ENCODE results near the gene NT5C2. TPM values are rescaled to one million over a fixed set of nuclear protein-coding genes. Genes with fewer than 3 reads are reported as not detected.
"Not testable (repeated sequence)": the region's sequence is repeated elsewhere in the genome, so short reads cannot be mapped to it uniquely, and the experiment has no call there.

NT5C2 gene
- polyA plus RNA-seq, 1 of the 3 experiments (the other 2 are of a cell fraction) = 29.6 TPM

GRCh38 chr10:103184615-103185014, 8.5 kb downstream of the NT5C2 start:
- Histone ChIP-seq H3K27me3 (ENCODE audit: insufficient read depth) (no peaks in the 10 kb centered on the region), H3K9ac (no peak overlapping the region), H2AFZ (ENCODE audit: low read depth) (no peak overlapping the region), H3F3A (replicated peaks; ENCODE audit: insufficient read depth) (peaks cover 7% of the 10 kb centered on the region), H3K9me2 (no peaks in the 10 kb centered on the region), H3K4me2 (no peak overlapping the region), H3K36me3 (replicated peaks in 1 of 2; ENCODE audit: control insufficient read depth in 1 of 2, insufficient read depth in 2 of 2, low read length in 1 of 2) (peaks cover 12 to 39% of the 10 kb centered on the region in 2 experiments), H3K4me3 (ENCODE audit: low read depth in 2 of 2, low read length in 1 of 2) (no peak overlapping the region), H3K27ac (ENCODE audit: low read depth in 2 of 2, low read length in 1 of 2) (no peak overlapping the region), H4K20me1 (ENCODE audit: insufficient read depth) (peaks cover 65% of the 10 kb centered on the region), H3K79me2 (ENCODE audit: insufficient read depth) (peaks cover 100% of the 10 kb centered on the region), H3K4me1 (ENCODE audit: control insufficient read depth in 1 of 2, insufficient read depth in 2 of 2, low read depth in 1 of 2, low read length in 1 of 2) (peaks cover 0 to 15% of the 10 kb centered on the region in 2 experiments; a peak in 1 of 4 replicates), H3K9me3 (no peaks in the 10 kb centered on the region)
- ChIA-PET POLR2A (no interaction called here), CTCF (no interaction called here)
- TF ChIP-seq MXI1 (IDR thresholded peaks at IDR 0.05; ENCODE audit: low read depth, low read length) (no peak), ZBTB33 (IDR thresholded peaks at IDR 0.05; ENCODE audit: borderline replicate concordance, low read depth) (no peak), MEF2A (IDR thresholded peaks at IDR 0.05; ENCODE audit: borderline replicate concordance, low read depth) (no peak), CHD2 (IDR thresholded peaks at IDR 0.05; ENCODE audit: low read length, partially characterized antibody) (no peak), PBX3 (IDR thresholded peaks at IDR 0.05) (no peak), RXRA (IDR thresholded peaks at IDR 0.05; ENCODE audit: borderline replicate concordance, low read depth) (no peak), USF1 (IDR thresholded peaks at IDR 0.05; ENCODE audit: borderline replicate concordance, low read depth) (no peak), TCF12 (IDR thresholded peaks at IDR 0.05) (no peak), SMC3 (IDR thresholded peaks at IDR 0.05; ENCODE audit: low read depth, low read length) (no peak), EZH2phosphoT487 (IDR thresholded peaks at IDR 0.05; ENCODE audit: borderline replicate concordance, low read depth) (no peak), JUND (IDR thresholded peaks at IDR 0.05) (no peak), FOSL2 (IDR thresholded peaks at IDR 0.05; ENCODE audit: borderline replicate concordance, low read depth) (no peak), REST (IDR thresholded peaks at IDR 0.05; ENCODE audit: low read depth, low read length) (no peak), SIN3A (IDR thresholded peaks at IDR 0.05; ENCODE audit: borderline replicate concordance, low read depth, low read length) (no peak), RAD21 (IDR thresholded peaks at IDR 0.05; ENCODE audit: low read length) (no peak), TAF1 (IDR thresholded peaks at IDR 0.05; ENCODE audit: borderline replicate concordance, low read depth, low read length) (no peak), MAX (IDR thresholded peaks at IDR 0.05; ENCODE audit: low read depth) (no peak)
- 81% methylated on average over 3 of the region's 3 CpGs for WGBS (ENCODE audit: low lambda C conversion rate)
- no peak for DNase-seq

- H3K4me3 ChIP-seq (ENCODE audit: low read depth in 2 of 2, low read length in 1 of 2); DNase-seq; H3K9me2 ChIP-seq; CTCF ChIA-PET; H3K27me3 ChIP-seq (ENCODE audit: insufficient read depth); H3K9ac ChIP-seq; H3F3A ChIP-seq (replicated peaks; ENCODE audit: insufficient read depth); H3K27ac ChIP-seq (ENCODE audit: low read depth in 2 of 2, low read length in 1 of 2); H2AFZ ChIP-seq (ENCODE audit: low read depth); H3K4me2 ChIP-seq; H3K9me3 ChIP-seq; POLR2A ChIA-PET: not testable (repeated sequence)
- peaks cover 100% of the 10 kb centered on the region for H3K79me2 ChIP-seq (ENCODE audit: insufficient read depth)
- peaks cover 65% of the 10 kb centered on the region for H4K20me1 ChIP-seq (ENCODE audit: insufficient read depth)
- WGBS (ENCODE audit: low lambda C conversion rate) = 78% methylated on average over 12 of the region's 12 CpGs
- peaks cover 0 to 15% of the 10 kb centered on the region in 2 experiments; a peak in 1 of 4 replicates for H3K4me1 ChIP-seq (ENCODE audit: control insufficient read depth in 1 of 2, insufficient read depth in 2 of 2, low read depth in 1 of 2, low read length in 1 of 2)
- H3K36me3 ChIP-seq (replicated peaks in 1 of 2; ENCODE audit: control insufficient read depth in 1 of 2, insufficient read depth in 2 of 2, low read length in 1 of 2) = peaks cover 12 to 41% of the 10 kb centered on the region in 2 experiments
Measured at GRCh38 chr10:103183991-103184451, 9.1 kb downstream of the NT5C2 start.

All from SK-N-SH (cell line).